Measurements from ENCODE around the gene PRSS38. TPM values are rescaled to one million over a fixed set of nuclear protein-coding genes. Genes with fewer than 3 reads are reported as not detected.

Gene PRSS38
- polyA plus RNA-seq, 2 donors: not detected

- peaks cover 7 to 34% of the 10 kb centered on the region in 2 donors for H3K36me3 ChIP-seq (ENCODE audit: control insufficient read depth in 2 of 2, insufficient read depth in 2 of 2, low read length in 1 of 2)
- H3K27ac ChIP-seq (ENCODE audit: low read depth in 2 of 2, low read length in 1 of 2): no peak overlapping the region
- peaks cover 0 to 6% of the 10 kb centered on the region in 2 donors for H3K4me1 ChIP-seq (ENCODE audit: control insufficient read depth in 2 of 2, insufficient read depth in 2 of 2, low read length in 1 of 2)
- 96 to 97% methylated on average over 13 of the region's 13 CpGs for WGBS, 2 donors
- H3K27me3 ChIP-seq (ENCODE audit: control insufficient read depth in 1 of 2, insufficient read depth in 2 of 2, low read length in 2 of 2): no peaks in the 10 kb centered on the region
- no peak overlapping the region for H3K4me3 ChIP-seq (ENCODE audit: low read depth in 1 of 2, low read length in 2 of 2)
- no peaks in the 10 kb centered on the region for H3K9me3 ChIP-seq (ENCODE audit: control insufficient read depth in 2 of 2, insufficient read depth in 1 of 2, low read depth in 1 of 2, low read length in 1 of 2)
Measured at GRCh38 chr1:227770812-227771211, 44.7 kb upstream of the PRSS38 start.

- Histone ChIP-seq H3K9me3 (ENCODE audit: control insufficient read depth in 2 of 2, insufficient read depth in 1 of 2, low read depth in 1 of 2, low read length in 1 of 2) (no peaks in the 10 kb centered on the region), H3K4me1 (ENCODE audit: control insufficient read depth in 2 of 2, insufficient read depth in 2 of 2, low read length in 1 of 2) (peaks cover 0 to 6% of the 10 kb centered on the region in 2 donors), H3K27ac (ENCODE audit: low read depth in 2 of 2, low read length in 1 of 2) (no peak overlapping the region), H3K4me3 (ENCODE audit: low read depth in 1 of 2, low read length in 2 of 2) (no peak overlapping the region), H3K27me3 (ENCODE audit: control insufficient read depth in 1 of 2, insufficient read depth in 2 of 2, low read length in 2 of 2) (no peaks in the 10 kb centered on the region), H3K36me3 (ENCODE audit: control insufficient read depth in 2 of 2, insufficient read depth in 2 of 2, low read length in 1 of 2) (peaks cover 7 to 38% of the 10 kb centered on the region in 2 donors)
- 88 to 94% methylated on average over 8 of the region's 8 CpGs for WGBS, 2 donors
Measured at GRCh38 chr1:227771326-227771725, 44.1 kb upstream of the PRSS38 start.

GRCh38 chr1:227771771-227772170 lies 43.7 kb upstream of the PRSS38 start:
- Histone ChIP-seq H3K27me3 (ENCODE audit: control insufficient read depth in 1 of 2, insufficient read depth in 2 of 2, low read length in 2 of 2) (no peaks in the 10 kb centered on the region), H3K9me3 (ENCODE audit: control insufficient read depth in 2 of 2, insufficient read depth in 1 of 2, low read depth in 1 of 2, low read length in 1 of 2) (no peaks in the 10 kb centered on the region), H3K36me3 (ENCODE audit: control insufficient read depth in 2 of 2, insufficient read depth in 2 of 2, low read length in 1 of 2) (peaks cover 7 to 40% of the 10 kb centered on the region in 2 donors), H3K27ac (ENCODE audit: low read depth in 2 of 2, low read length in 1 of 2) (no peak overlapping the region), H3K4me1 (ENCODE audit: control insufficient read depth in 2 of 2, insufficient read depth in 2 of 2, low read length in 1 of 2) (peaks cover 0 to 5% of the 10 kb centered on the region in 2 donors), H3K4me3 (ENCODE audit: low read depth in 1 of 2, low read length in 2 of 2) (no peak overlapping the region)
- 94 to 95% methylated on average over 7 of the region's 7 CpGs for WGBS, 2 donors

- H3K9me3 ChIP-seq (ENCODE audit: control insufficient read depth in 2 of 2, insufficient read depth in 1 of 2, low read depth in 1 of 2, low read length in 1 of 2): no peaks in the 10 kb centered on the region
- H3K36me3 ChIP-seq (ENCODE audit: control insufficient read depth in 2 of 2, insufficient read depth in 2 of 2, low read length in 1 of 2): peaks cover 3 to 26% of the 10 kb centered on the region in 2 donors
- 83 to 91% methylated on average over 15 of the region's 15 CpGs for WGBS, 2 donors
- H3K27ac ChIP-seq (ENCODE audit: low read depth in 2 of 2, low read length in 1 of 2): no peak overlapping the region
- H3K4me3 ChIP-seq (ENCODE audit: low read depth in 1 of 2, low read length in 2 of 2): no peak overlapping the region
- no peaks in the 10 kb centered on the region for H3K4me1 ChIP-seq (ENCODE audit: control insufficient read depth in 2 of 2, insufficient read depth in 2 of 2, low read length in 1 of 2)
- no peaks in the 10 kb centered on the region for H3K27me3 ChIP-seq (ENCODE audit: control insufficient read depth in 1 of 2, insufficient read depth in 2 of 2, low read length in 2 of 2)
Measured at GRCh38 chr1:227773558-227773957, 41.9 kb upstream of the PRSS38 start.

GRCh38 chr1:227774051-227774731 lies 41.3 kb upstream of the PRSS38 start:
- WGBS, 2 donors: 81 to 87% methylated on average over 13 of the region's 13 CpGs
- H3K36me3 ChIP-seq (ENCODE audit: control insufficient read depth in 2 of 2, insufficient read depth in 2 of 2, low read length in 1 of 2): peaks cover 3 to 27% of the 10 kb centered on the region in 2 donors

GRCh38 chr1:227774821-227775661 lies 40.4 kb upstream of the PRSS38 start:
- WGBS, 2 donors: 90 to 92% methylated on average over 41 to 42 of the region's 42 CpGs
- Histone ChIP-seq H3K4me1 (ENCODE audit: control insufficient read depth in 2 of 2, insufficient read depth in 2 of 2, low read length in 1 of 2) (peaks cover 0 to 6% of the 10 kb centered on the region in 2 donors), H3K9me3 (ENCODE audit: control insufficient read depth in 2 of 2, insufficient read depth in 1 of 2, low read depth in 1 of 2, low read length in 1 of 2) (no peaks in the 10 kb centered on the region), H3K4me3 (ENCODE audit: low read depth in 1 of 2, low read length in 2 of 2) (no peak overlapping the region), H3K27me3 (ENCODE audit: control insufficient read depth in 1 of 2, insufficient read depth in 2 of 2, low read length in 2 of 2) (no peaks in the 10 kb centered on the region), H3K27ac (ENCODE audit: low read depth in 2 of 2, low read length in 1 of 2) (no peak overlapping the region), H3K36me3 (ENCODE audit: control insufficient read depth in 2 of 2, insufficient read depth in 2 of 2, low read length in 1 of 2) (peaks cover 3 to 20% of the 10 kb centered on the region in 2 donors)

More at GRCh38 chr1:227774051-227774731, 41.3 kb upstream of the PRSS38 start:
- Histone ChIP-seq H3K9me3 (ENCODE audit: control insufficient read depth in 2 of 2, insufficient read depth in 1 of 2, low read depth in 1 of 2, low read length in 1 of 2) (no peaks in the 10 kb centered on the region), H3K4me3 (ENCODE audit: low read depth in 1 of 2, low read length in 2 of 2) (no peak overlapping the region), H3K27ac (ENCODE audit: low read depth in 2 of 2, low read length in 1 of 2) (no peak overlapping the region), H3K27me3 (ENCODE audit: control insufficient read depth in 1 of 2, insufficient read depth in 2 of 2, low read length in 2 of 2) (no peaks in the 10 kb centered on the region), H3K4me1 (ENCODE audit: control insufficient read depth in 2 of 2, insufficient read depth in 2 of 2, low read length in 1 of 2) (peaks cover 0 to 3% of the 10 kb centered on the region in 2 donors)

GRCh38 chr1:227775841-227776240 lies 39.6 kb upstream of the PRSS38 start:
- 91 to 94% methylated on average over 10 of the region's 10 CpGs for WGBS, 2 donors

GRCh38 chr1:227776331-227776771 lies 39.1 kb upstream of the PRSS38 start:
- Histone ChIP-seq H3K27me3 (ENCODE audit: control insufficient read depth in 1 of 2, insufficient read depth in 2 of 2, low read length in 2 of 2) (no peaks in the 10 kb centered on the region), H3K4me1 (ENCODE audit: control insufficient read depth in 2 of 2, insufficient read depth in 2 of 2, low read length in 1 of 2) (peaks cover 0 to 12% of the 10 kb centered on the region in 2 donors), H3K36me3 (ENCODE audit: control insufficient read depth in 2 of 2, insufficient read depth in 2 of 2, low read length in 1 of 2) (peaks cover 7 to 24% of the 10 kb centered on the region in 2 donors), H3K27ac (ENCODE audit: low read depth in 2 of 2, low read length in 1 of 2) (no peak overlapping the region), H3K9me3 (ENCODE audit: control insufficient read depth in 2 of 2, insufficient read depth in 1 of 2, low read depth in 1 of 2, low read length in 1 of 2) (no peaks in the 10 kb centered on the region), H3K4me3 (ENCODE audit: low read depth in 1 of 2, low read length in 2 of 2) (no peak overlapping the region)
- WGBS, 2 donors: 85 to 89% methylated on average over 7 of the region's 7 CpGs

More at GRCh38 chr1:227775841-227776240, 39.6 kb upstream of the PRSS38 start:
- Histone ChIP-seq H3K4me3 (ENCODE audit: low read depth in 1 of 2, low read length in 2 of 2) (no peak overlapping the region), H3K27ac (ENCODE audit: low read depth in 2 of 2, low read length in 1 of 2) (no peak overlapping the region), H3K4me1 (ENCODE audit: control insufficient read depth in 2 of 2, insufficient read depth in 2 of 2, low read length in 1 of 2) (peaks cover 0 to 12% of the 10 kb centered on the region in 2 donors), H3K36me3 (ENCODE audit: control insufficient read depth in 2 of 2, insufficient read depth in 2 of 2, low read length in 1 of 2) (peaks cover 7 to 21% of the 10 kb centered on the region in 2 donors), H3K27me3 (ENCODE audit: control insufficient read depth in 1 of 2, insufficient read depth in 2 of 2, low read length in 2 of 2) (no peaks in the 10 kb centered on the region), H3K9me3 (ENCODE audit: control insufficient read depth in 2 of 2, insufficient read depth in 1 of 2, low read depth in 1 of 2, low read length in 1 of 2) (no peaks in the 10 kb centered on the region)

- no peak overlapping the region for H3K4me3 ChIP-seq (ENCODE audit: low read depth in 1 of 2, low read length in 2 of 2)
- H3K4me1 ChIP-seq (ENCODE audit: control insufficient read depth in 2 of 2, insufficient read depth in 2 of 2, low read length in 1 of 2): peaks cover 0 to 12% of the 10 kb centered on the region in 2 donors
- 87 to 94% methylated on average over 11 of the region's 11 CpGs for WGBS, 2 donors
- peaks cover 7 to 21% of the 10 kb centered on the region in 2 donors for H3K36me3 ChIP-seq (ENCODE audit: control insufficient read depth in 2 of 2, insufficient read depth in 2 of 2, low read length in 1 of 2)
- H3K27me3 ChIP-seq (ENCODE audit: control insufficient read depth in 1 of 2, insufficient read depth in 2 of 2, low read length in 2 of 2): no peaks in the 10 kb centered on the region
- no peaks in the 10 kb centered on the region for H3K9me3 ChIP-seq (ENCODE audit: control insufficient read depth in 2 of 2, insufficient read depth in 1 of 2, low read depth in 1 of 2, low read length in 1 of 2)
- H3K27ac ChIP-seq (ENCODE audit: low read depth in 2 of 2, low read length in 1 of 2): no peak overlapping the region
Measured at GRCh38 chr1:227777156-227777555, 38.3 kb upstream of the PRSS38 start.

All from esophagus (tissue), 2 donors.